GM21717 (cell line): Measurements from ENCODE around the gene TNFRSF6B.

Experiments used
- ATAC-seq: cut with Tn5 transposase; IDR thresholded peaks from one replicate; pipeline ENCODE4 v1.9.1; 2021; ENCODE audit warnings: mild to moderate bottlenecking, moderate library complexity; ENCODE audit not compliant: unreplicated experiment

Gene TNFRSF6B

GRCh38 chr20:63694584-63695423 is 1.6 kb upstream of the TNFRSF6B start:
- ATAC-seq, result no peak

DNA sequence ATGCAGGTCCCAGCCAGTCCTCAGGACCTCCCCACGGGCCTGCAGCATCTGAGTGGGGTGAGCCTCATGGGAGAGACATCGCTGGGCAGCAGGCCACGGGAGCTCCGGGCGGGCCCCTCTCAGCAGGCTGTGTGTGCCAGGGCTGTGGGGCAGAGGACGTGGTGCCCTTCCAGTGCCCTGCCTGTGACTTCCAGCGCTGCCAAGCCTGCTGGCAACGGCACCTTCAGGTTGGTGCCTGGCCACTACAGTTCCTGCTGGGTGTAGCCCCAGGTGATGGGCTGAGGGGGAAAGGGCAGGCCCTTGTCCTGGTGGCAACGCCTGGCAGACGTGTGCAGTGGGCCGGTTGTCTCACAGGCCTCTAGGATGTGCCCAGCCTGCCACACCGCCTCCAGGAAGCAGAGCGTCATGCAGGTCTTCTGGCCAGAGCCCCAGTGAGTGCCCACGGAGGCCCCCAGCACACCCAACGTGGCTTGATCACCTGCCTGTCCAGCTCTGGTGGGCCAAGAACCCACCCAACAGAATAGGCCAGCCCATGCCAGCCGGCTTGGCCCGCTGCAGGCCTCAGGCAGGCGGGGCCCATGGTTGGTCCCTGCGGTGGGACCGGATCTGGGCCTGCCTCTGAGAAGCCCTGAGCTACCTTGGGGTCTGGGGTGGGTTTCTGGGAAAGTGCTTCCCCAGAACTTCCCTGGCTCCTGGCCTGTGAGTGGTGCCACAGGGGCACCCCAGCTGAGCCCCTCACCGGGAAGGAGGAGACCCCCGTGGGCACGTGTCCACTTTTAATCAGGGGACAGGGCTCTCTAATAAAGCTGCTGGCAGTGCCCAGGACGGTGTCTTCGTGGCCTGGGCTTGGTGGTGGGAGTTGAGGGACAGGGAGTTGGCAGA is 787 bp upstream of the TNFRSF6B start:
- no peak for ATAC-seq

DNA sequence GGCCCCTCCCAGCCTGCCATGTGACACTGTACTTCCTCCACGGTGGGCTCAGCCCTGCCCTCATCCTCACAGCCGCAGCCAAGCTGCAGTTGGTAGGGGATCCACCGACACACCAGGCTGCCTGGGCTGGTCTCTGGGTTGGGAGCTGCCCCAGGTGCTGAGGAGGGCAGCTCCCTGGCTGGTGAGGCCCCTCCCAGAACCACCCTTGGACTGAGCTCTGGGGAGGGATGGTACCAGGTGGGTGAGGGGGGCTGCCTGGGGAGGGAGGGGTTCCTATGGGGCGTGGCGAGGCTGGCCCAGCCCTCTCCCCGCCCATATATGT is 185 bp upstream of the TNFRSF6B start:
- no peak for ATAC-seq

- ATAC-seq, result no peak
These were observed 960 bp downstream of the TNFRSF6B start for GRCh38 chr20:63697357-63697867.

DNA sequence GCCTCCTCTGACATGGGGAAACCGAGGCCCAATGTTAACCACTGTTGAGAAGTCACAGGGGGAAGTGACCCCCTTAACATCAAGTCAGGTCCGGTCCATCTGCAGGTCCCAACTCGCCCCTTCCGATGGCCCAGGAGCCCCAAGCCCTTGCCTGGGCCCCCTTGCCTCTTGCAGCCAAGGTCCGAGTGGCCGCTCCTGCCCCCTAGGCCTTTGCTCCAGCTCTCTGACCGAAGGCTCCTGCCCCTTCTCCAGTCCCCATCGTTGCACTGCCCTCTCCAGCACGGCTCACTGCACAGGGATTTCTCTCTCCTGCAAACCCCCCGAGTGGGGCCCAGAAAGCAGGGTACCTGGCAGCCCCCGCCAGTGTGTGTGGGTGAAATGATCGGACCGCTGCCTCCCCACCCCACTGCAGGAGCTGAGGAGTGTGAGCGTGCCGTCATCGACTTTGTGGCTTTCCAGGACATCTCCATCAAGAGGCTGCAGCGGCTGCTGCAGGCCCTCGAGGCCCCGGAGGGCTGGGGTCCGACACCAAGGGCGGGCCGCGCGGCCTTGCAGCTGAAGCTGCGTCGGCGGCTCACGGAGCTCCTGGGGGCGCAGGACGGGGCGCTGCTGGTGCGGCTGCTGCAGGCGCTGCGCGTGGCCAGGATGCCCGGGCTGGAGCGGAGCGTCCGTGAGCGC is 1.6 kb downstream of the TNFRSF6B start:
- no peak for ATAC-seq

DNA sequence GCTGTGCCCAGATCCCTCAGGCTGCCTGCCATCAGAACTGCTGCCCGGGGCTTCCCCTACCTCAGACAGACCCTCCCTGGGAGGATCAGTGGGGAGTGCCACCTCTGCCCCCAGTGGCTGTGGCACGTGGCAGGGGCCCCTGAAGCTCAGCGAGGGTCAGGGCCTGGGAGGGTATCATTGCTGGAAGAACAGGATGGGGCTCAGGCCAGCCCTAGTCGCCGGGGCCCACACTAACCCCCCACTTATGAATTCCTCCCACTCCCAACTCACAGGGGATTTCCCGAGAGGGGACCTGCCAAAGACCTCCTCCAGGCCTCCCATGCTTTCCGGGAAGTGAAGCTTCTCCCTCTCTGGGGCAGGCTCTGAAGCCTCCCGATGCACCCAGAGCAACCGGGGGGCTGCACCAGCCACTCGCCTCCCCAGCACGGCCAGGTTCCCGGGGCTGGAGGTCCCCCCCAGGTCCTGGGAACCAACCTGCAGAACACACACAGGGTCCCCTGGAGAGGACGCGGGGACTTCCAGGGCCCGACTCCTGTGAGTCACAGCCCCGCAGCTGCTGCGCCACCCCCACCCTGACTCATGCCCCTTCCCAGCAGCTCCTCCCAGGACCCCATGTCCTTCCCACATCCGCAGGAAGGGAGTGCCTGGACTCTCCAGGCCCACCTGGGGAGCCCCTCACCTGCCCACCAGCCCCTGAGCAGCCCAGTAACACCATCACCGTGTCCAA is 2.5 kb downstream of the TNFRSF6B start:
- ATAC-seq, result no peak

DNA sequence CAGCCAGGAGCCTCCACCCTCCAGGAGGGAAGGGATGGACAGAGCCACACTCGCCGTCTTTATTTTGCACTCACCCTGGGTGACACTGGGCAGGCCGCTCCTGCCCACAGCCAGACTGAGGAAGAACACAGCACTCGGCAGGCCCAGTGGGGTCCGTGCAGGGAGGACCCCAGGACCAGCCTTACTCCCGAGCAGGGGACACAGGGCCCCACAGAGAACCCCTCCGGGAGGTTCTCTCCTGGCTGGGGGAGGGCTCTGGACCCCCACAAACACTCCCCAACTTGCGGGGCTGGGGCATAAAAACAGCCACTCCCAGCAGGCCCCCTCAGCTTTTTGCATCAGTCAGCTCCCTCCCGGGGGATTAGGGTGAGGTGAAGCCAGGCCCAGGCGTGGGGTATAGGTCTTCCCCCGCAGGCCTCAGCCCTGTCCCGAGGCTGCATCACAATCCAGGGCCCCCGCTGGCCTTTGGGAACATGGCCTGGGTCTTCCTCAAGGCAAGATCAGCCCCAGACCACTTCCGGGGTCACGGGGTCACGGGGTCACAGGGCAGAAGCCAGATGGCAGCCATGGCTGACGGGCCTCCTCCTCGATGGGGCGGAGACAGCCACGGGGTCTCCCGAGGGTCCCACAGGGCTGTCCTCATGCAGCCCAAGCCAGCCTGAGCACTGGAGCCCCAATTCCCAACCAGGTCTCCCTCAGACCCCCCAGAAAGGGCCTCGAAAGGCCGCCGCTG is 3.2 kb downstream of the TNFRSF6B start:
- no peak for ATAC-seq

- no peak for ATAC-seq
These were observed 4.0 kb downstream of the TNFRSF6B start for GRCh38 chr20:63700199-63701050.

- no peak for ATAC-seq
These were observed 4.5 kb downstream of the TNFRSF6B start for GRCh38 chr20:63701051-63701328.

DNA sequence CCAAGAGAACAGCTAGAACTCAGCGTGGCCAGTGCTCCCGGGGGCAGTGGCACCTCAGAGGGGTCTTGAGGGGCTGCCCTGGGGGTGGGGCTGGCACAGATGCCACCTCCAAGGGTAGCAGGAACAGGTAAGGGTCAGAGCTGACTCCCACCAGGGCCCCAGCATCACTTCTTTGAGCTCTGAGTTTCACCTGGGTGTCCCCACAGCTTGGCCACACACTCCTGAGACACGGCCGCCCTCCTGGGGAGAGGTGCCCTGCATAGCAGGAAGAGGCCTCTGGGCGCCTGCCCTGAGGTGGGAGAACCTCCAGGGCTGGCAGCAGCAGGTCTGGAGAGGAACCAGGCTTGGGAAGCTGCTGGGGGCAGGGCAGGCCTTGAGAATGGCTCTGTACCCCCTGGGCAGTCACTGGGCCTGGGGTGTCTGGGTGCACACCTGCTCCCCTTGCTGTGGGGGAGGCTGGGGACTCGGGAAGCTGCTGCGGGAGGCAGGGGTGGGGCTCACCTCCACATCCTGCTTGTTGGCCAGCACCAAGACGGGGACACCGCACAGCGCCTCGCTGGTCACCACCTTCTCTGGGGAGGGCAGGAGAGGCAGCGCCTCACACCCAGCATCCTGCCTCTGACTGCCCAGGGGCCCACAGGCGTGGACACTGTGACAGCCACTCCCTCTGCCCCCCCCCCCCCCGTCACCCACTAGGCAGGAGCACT is 5.0 kb downstream of the TNFRSF6B start:
- no peak for ATAC-seq

- ATAC-seq, result no peak
These were observed 5.7 kb downstream of the TNFRSF6B start for GRCh38 chr20:63702036-63702665.

DNA sequence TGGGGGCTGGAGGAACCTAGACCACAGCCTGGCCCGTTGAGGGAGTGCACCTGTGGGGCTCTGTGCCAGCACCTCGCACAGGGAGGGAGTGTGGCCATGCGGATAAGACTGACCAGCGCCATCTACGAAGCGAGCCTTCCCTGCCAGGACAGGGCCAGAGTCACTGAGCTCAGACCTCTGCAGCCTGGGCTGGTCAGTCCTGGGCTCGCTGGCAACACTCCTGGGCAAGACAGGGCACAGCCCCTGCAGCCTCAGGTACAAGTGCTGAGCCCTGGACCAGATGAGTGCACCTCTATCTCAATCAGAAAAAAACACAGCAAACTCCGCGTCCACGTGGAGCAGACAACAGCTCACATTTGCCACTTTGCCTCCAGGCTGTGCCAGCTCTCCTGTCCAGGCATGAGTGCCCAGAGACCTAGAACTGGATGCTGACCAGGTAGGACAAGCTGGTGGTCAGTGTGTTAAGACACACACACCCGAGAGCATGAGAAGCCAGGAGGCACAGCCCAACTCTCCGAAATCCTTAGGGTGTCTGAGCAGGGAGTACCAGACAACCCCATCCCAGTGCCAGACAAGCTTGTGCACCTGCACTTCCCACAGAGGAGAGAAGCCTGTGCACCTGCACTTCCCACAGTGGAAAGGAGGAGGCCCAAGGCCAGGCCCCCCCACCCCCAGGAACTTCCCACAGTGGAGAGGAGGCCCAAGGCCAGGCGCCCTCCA is 6.5 kb downstream of the TNFRSF6B start:
- no peak for ATAC-seq

GRCh38 chr20:63703471-63703975 is 7.1 kb downstream of the TNFRSF6B start:
- ATAC-seq, result no peak

DNA sequence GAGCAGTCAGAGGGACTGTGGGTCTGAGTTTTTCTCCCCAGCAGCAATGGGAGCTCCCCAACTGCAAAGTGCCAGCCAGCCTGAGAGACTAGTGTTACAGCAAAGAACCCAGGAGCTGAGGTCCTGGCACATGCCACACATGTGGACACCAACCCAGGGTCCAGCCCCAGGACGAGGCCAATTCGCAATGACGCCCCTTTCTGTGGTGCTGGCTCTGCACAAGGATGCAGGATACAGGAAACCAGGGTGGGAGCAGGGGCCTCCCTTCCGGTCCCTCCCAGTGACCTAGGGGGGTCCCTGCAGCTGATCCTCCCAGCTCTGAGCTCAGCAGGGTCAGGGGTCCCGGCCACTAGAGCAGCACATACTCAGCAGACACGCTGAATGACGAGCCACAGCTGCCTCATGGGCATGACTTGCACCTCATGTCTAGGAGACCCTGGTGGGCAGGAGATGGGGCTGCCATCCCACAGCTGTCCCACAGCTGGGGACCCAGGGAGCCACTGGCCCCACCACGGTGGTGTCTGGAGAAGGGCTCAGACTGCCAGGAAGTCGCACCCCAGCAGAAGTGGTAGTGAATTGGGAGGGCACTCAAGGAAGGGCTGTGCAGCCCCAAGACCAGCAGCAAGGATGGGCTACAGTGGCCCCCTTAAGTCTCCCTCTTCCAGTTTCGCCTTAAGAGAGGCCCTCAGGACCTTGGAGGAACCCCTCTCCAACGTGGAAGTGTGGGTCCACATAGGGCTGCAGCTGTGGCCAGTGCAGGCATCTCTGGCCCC is 7.7 kb downstream of the TNFRSF6B start:
- ATAC-seq, result no peak

GRCh38 chr20:63704749-63705117 is 8.3 kb downstream of the TNFRSF6B start:
- ATAC-seq, result no peak

GRCh38 chr20:63705232-63706026 is 9.0 kb downstream of the TNFRSF6B start:
- no peak for ATAC-seq
